Muscle of back (tissue), 11 donors: ENCODE data around the gene SVOP. TPM values are rescaled to one million over a fixed set of nuclear protein-coding genes. Genes with fewer than 3 reads are reported as not detected.

Experiments used
- DNase-seq, 3 donors: peaks; one replicate each; pipeline versions ENCODE4 v3.0.0 to v3.0.0-alpha.2; 2013
- polyA plus RNA-seq, 10 donors: library from polyadenylated mRNA; unstranded; fragments of 120-200 nt; gene quantifications; one replicate each; pipeline ENCODE4 v1.2.1, GENCODE V29; 2013; ENCODE audit not compliant: insufficient read length in 10 of 10

SVOP gene
- polyA plus RNA-seq, 10 donors: 0.09 to 0.60 (median 0.24) TPM

DNA sequence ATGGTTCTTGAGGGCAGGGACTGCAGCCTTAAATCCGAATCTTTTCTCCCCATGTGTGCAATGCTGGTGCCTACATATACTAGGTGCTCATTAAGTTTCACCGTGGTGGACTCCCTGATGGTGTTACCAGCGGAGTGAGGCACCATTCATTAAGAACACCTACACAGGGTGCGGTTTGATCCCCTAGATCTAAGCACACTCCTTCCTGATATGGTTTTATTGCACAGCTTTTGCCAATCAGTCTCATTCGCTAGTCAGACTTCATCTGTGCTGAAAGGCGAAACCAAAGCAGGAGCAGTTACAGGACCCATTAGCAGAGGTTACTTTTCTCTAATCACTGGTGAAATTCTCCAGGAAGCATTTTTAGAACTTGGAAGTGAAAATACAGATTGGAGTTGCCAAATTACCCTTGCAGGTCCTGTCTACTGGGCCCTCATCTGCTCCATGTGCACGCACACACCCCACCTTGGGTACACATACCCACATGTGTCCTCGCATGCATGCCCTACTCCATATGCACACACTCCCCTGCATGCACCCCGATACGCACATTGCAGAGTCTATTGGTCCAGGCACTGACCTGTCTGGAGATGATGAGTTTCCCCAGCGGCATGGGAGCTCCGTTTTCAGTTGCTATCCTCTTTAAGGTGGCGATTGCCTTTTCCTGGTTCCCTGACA, 82.5 kb downstream of the SVOP start:
- DNase-seq: no peak

DNA sequence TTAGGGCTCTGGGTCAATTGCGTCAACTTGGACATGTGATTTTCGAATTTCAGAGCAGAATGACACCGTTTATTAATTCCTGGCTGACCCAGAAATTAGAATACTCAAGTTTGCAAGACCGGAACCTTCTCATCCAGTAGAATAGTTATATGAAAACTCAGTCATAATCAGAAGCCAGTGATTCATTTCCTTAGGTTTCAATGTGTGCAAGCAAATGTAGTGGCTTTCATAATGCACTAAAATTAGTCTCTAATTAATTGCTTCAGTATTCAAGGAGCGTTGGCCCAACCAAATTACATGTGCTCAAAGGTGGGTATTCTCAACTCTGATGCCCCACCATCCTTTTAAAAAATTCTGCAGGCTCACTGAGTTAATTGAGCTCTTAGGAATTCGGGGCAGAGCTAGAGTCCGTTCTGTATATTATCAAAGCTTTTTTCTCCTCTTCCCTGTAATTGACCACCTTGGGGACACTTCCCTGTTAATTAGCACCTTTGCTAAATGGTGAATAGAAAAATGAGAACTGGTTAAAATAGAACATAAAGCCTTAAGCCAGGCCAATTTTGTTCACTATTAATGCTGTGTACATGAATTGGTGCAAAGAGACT, 85.6 kb downstream of the SVOP start:
- no peak for DNase-seq

DNA sequence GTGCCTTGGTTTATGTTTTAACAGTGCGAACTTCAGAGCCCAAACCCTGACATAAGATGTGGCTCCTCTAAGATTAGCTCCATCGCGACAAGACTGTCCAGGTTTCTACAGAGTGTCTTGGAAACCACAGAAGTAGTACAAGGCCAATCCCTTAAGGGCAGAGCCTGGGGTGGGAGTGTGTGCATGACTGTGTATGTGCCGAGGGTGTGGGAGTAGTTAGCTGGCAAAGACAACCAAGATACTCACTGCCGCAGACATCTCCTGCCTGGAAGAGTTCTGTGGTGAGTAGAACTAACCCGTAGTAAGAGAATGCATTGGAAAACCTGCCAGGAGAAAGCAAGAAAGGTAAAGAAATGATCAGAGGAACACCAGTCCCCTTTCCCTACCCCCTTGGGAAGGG, 86.9 kb downstream of the SVOP start:
- DNase-seq: no peak

DNA sequence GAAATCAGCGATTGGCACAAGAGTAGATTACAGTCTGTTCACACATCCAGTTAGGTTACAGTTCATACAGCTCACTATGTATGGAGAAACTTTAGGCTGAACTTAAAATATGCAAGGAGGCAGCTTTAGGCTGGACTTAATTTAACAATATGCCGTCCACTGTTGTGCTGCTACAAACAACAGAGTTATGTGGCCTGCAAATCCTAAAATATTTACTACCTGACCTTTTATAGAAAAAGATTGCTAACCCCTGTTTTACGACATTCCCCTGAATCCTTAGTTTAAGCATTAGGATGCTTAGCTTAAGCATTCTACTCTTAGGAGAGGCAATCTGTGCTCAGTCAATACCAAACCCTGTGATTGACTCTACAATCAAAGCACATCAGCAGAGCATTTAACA, 90.1 kb downstream of the SVOP start:
- DNase-seq: no peak

- no peak for DNase-seq
Observed at GRCh38 chr12:108930155-108930554, 90.7 kb downstream of the SVOP start.

DNA sequence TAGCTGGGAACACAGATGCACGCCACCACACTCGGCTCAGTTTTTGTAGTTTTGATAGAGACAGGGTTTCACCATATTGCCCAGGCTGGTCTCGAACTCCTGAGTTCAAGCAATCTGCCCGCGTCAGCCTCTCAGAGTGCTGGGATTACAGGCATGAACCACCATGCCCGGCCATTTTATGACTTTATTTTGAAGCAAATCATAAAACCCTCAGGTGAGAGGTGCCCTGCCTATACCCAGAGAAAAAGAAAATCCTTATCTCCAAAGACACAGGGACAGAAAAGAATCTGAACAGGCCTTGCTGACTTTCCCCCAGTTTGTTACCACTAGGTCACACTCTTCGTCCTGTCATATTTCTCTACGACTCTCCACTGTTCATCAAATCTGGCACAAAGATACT, 92.2 kb downstream of the SVOP start:
- no peak for DNase-seq

DNA sequence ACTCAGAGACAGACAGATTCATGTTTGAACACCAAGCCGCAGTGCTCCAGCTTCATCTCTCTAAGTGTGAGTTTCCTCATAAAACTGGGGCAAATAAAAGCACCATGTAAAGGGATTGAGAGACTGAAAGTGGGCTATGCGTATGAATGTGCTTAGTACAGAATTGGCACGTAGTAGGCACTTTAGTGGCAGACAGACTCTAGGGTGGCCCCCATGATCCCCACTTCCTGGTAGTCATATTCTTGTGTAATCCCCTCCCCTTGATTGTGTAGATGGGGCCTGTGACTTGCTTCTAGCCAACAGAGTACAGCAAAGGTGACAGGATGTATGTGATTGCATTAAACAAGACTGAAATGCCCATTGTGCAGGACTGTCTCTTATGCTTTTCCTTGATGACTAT, 98.0 kb downstream of the SVOP start:
- DNase-seq: no peak

GRCh38 chr12:108921946-108922345, 98.9 kb downstream of the SVOP start:
- DNase-seq: no peak

DNA sequence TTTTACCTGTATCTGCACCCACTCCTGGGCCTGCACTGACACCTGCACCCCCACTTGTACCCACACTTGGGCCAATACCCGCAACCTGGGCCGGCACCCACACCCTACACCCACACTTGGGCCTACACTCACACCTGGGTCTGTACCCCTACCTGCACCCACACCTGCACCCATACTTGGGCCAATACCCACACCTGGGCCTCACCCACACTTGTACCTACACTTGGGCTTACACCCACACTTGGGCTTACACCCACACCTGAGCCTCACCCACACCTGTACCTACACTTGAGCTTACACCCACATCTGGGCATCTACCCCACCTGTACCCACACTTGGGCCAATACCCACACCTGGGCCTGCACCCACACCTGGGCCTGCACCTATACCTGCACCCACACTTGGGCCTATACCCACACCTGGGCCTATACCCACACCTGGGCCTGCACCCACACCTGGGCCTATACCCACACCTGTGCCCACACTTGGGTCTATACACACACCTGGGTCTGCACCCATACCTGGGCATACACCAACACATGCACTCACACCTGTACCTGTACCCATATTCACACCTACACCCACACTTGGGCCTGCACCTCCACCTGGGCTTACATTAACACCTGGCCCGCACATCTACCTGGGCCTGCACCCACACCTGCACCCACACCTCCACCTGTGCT, 101.8 kb downstream of the SVOP start:
- DNase-seq: no peak

DNA sequence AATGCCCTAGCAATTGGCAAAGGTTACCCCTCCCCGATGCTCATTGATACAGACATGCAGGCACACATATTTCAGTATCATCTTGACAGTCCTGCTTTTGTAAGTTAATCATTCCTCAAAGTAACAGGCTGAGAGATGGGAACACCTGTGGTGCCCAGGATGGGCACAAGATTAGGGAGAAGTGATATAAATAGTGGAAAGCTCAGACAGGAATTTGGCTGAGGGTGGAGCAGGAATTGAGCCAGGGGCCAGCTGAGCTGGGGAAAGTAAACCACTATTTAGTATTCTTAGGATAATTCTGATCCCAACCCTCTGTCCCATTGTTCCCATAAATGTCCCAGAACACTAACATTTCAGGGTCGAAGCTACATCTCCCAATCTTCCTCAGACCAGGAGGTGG, 102.7 kb downstream of the SVOP start:
- DNase-seq: no peak

DNA sequence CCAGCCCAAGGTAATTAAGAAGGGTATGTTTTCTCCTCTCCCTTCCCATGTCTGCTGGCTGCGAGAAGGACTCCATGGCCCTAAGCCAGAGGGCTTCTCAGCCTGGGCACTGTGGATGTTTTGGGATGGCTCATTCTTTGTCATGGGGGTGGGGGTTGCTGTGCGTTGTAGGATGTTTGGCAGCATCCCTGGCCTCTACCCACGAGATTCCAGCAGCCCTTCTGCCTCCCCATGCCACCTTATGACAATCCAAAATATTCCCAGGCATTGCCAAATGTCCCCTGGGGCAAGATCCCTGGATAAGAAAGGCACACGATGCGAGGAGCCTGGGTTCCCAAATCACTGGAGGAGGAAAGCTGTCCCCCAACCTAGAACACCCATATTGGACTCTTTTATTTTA, 104.5 kb downstream of the SVOP start:
- DNase-seq: no peak

DNA sequence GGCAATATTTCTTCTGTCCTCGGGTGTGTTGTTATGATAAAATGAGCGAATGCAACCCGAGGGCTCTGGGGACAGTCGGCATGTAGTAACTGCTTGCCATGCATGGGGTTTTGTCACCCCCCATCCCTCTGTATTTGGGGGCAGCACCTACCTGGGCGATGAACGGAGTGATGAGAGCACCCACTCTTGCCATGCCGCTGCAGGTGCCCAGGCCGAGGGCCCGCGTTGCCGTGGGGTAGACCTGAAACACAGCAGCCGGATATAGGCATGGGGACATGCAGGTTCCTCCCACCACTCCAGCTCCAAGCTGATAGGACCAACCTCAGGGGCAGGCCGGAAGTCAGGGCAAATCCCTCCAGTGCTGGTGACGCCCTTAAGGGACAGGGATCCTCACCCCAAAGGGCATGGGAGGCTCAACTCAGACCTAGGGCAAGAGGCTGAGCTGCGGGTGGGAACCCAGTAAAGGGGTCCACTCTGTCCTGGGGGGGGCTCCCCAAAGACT, 105.2 kb downstream of the SVOP start:
- DNase-seq: no peak

DNA sequence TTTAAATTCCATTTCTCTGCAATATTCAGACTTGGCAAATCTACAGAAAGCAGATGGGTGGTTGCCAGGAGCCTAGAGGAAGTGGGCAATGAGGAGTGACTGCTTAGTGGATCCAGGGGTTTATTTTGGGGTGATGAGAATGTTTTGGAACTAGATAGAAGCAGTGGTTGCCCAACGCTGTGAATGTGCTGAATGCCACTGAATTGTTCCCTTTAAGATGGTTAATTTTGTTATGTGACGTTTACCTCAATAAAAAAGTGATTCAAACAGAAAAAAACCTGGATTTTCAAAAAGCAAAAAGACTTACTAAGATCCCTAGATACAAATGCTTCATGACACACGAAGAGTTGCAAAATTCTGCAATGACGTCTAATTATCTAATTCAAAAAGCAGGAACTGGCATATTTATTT, 106.7 kb downstream of the SVOP start:
- DNase-seq: peak; percentile 11 to 51 (median 30)

GRCh38 chr12:108912361-108912760, 108.5 kb downstream of the SVOP start:
- DNase-seq: no peak

DNA sequence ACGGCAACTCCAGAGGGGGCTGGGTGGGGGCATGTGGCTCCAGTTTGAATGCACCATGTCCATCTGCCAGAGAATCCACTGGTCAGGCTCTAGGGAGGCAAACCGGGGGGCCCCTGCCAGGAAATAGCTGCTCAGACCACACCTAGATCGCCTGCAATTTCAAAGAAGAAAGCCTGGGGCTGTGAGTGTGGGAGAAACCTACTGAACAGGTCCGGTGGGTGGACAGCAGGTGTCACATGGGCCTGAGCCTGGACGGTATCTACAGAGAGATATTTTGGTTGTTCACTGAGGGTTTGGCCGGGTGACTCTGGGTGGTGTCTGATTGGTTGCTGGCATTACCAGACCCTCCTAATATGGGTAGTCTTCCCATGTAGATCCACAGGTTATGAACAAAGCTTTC, 109.0 kb downstream of the SVOP start:
- DNase-seq: no peak

DNA sequence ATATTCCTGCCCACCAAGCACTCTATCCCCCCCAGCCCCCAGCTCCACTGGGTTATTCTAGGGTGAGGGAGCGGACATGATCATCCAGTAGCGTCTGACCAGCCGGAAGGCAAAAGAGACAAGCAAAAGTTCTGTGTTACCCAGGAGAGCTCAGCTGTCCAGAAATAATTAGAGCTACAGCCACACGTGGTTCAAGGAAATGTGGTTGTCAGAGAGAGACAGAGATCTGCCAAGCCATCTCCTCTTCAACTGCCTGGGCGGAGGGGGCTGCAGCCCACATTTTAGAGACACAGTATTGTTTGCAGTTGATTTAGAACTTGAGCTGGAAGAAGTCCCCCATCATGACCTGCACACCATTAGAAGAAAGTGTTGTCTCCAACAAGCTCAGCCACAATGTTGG, 110.5 kb downstream of the SVOP start:
- DNase-seq: no peak

- peak in 2 of 3 donors; percentile 15 to 30 for DNase-seq
Observed at GRCh38 chr12:108907839-108908351, 113.0 kb downstream of the SVOP start.

- DNase-seq: no peak
Observed at GRCh38 chr12:108906971-108907370, 113.9 kb downstream of the SVOP start.

DNA sequence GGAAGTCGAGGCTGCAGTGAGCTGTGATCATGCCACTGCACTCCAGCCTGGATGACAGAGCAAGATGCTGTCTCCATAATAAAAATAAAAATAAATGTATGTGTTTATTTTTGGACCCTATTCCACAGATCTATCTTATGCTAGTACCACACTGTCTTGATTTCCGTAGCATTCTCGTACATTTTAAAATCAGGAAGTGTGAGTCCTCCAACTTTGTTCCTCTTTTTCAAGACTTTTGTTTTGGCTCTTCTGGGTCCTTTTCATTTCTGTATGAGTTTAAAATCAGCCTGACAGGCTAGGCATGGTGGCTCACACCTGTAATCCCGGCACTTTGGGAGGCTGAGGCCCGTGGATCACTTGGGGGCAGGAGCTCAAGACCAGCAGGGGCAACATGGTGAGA, 115.1 kb downstream of the SVOP start:
- peak in 1 of 3 donors; percentile 12 for DNase-seq

- DNase-seq: no peak
Observed at GRCh38 chr12:108899145-108899544, 121.7 kb downstream of the SVOP start.

DNA sequence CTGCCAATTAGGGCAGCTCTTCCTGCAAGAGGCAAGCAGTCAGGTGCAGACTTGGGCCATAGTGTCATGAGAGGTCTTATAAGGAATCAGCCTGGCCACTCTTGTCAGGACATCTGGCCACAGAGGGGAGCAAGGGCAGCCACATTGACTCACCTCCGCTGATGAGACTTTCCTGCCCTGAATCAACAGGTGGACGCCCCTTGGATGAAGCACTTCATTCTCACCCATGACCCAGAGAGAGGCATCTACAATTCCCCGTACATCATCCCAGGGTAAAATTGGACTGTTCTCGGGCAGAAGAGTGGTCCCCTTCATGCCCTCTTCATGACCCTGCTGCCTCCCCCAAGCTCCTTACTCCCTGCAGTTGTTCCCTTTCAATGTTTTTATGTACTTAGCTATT, 124.1 kb downstream of the SVOP start:
- no peak for DNase-seq

GRCh38 chr12:108896336-108896735, 124.5 kb downstream of the SVOP start:
- DNase-seq: no peak

- DNase-seq: no peak
Observed at GRCh38 chr12:108895220-108895802, 125.6 kb downstream of the SVOP start.
